ENCODE results near the gene ZNF618. TPM values are rescaled to one million over a fixed set of nuclear protein-coding genes. Genes with fewer than 3 reads are reported as not detected.
A peak's percentile ranks its signal among the peaks of the same experiment; 100 is the strongest.

The ZNF618 gene
- total RNA-seq, 2 donors from 2014 or later: 4.6 to 11.3 TPM

DNA sequence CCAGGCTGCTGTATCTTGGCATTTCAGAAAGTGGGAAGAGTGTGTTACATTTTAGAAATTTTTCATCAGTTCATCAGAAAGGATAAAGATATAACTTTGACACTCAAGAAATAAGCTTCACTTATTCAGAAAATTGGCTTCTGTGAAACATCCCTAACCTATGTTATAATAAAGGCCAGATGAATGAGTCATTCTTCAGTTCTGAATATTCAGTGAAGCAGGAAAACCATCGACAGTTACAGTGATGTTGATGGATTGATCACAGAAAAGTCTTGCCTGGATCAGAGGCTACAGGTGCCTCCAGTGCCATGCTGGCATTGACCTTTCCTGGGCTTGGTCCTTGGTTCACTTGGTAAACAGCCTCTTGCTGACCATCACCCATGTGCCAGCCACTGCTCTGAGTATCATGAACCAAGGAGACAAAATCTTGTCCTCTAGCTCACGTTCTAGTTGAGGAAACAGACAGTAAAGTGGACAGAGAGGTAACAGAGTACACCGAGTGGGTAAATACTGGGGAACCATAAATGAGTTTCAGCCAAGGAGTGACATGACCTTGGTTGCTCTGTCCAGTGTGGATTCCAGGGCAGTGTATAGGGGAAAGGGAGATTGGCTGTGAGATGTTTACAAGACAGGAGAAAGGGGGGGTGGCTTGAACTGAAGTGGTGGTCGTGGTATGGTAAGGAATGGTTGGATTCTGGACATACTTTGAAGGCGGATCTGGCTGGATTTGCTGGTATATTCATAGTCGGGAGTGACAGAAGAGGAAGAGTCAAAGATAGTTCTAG lies 103.4 kb downstream of the ZNF618 start:
- Histone ChIP-seq H3K36me3 (peaks cover 0 to 4% of the 10 kb centered on the region in 2 donors), H3K27ac (no peak overlapping the region), H3K4me3 (no peak overlapping the region), H3K27me3 (replicated peaks; ENCODE audit: insufficient read depth) (no peaks in the 10 kb centered on the region), H3K9me3 (no peaks in the 10 kb centered on the region), H3K4me1 (replicated peaks) (no peaks in the 10 kb centered on the region)
- 81% methylated on average over 6 of the region's 6 CpGs for WGBS
- intact Hi-C loops (cut with DNase I): no loop called here
- TF ChIP-seq, protein P1, sequence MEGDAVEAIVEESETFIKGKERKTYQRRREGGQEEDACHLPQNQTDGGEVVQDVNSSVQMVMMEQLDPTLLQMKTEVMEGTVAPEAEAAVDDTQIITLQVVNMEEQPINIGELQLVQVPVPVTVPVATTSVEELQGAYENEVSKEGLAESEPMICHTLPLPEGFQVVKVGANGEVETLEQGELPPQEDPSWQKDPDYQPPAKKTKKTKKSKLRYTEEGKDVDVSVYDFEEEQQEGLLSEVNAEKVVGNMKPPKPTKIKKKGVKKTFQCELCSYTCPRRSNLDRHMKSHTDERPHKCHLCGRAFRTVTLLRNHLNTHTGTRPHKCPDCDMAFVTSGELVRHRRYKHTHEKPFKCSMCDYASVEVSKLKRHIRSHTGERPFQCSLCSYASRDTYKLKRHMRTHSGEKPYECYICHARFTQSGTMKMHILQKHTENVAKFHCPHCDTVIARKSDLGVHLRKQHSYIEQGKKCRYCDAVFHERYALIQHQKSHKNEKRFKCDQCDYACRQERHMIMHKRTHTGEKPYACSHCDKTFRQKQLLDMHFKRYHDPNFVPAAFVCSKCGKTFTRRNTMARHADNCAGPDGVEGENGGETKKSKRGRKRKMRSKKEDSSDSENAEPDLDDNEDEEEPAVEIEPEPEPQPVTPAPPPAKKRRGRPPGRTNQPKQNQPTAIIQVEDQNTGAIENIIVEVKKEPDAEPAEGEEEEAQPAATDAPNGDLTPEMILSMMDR (IDR thresholded peaks at IDR 0.05): no peak
- TF ChIP-seq POLR2A (IDR thresholded peaks at IDR 0.05) (no peak), POLR2AphosphoS5 (IDR thresholded peaks at IDR 0.05) (peak; percentile 55)
- DNase-seq (ENCODE audit: low spot score): no peak

DNA sequence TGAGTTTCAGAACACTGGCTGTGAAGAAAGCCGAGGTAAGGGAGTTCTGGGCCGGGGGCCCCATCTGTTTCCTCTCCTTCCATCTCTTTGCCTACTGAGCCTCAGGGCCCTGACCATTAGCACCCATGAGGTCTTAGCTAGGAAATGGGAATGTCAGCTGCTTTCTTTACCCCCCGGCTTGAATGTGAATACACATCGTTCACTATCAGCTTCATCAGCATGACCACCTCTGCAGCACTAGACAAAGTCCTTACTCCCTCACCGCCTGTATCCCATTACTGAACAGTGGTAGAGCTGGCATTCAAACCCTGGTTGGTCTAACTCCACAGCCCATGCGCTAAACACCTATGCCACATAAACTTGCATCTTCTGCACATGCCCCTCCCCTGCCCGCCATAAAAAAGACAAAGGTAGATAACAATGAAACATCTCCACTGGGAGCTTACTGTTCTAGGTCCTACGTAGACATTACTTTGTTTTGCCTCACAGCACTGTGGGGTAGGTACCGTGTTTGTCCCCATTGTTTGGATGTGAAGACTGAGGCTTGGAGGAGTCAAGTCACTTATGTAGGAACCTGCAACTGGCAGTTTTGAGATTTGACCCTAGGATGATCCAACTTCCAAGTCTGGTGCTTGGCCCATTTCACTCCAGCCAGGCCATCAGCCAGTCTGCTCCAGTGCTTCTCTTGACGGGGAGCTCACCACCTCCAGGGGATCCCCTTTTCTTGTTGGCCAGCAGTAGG lies 108.7 kb downstream of the ZNF618 start:
- H3K27ac ChIP-seq: no peak overlapping the region
- intact Hi-C loops (cut with DNase I): no loop called here
- no peaks in the 10 kb centered on the region for H3K4me1 ChIP-seq (replicated peaks)
- H3K9me3 ChIP-seq: no peaks in the 10 kb centered on the region
- WGBS: 94% methylated on average over 10 of the region's 10 CpGs
- TF ChIP-seq, protein P1 (IDR thresholded peaks at IDR 0.05): no peak
- TF ChIP-seq POLR2AphosphoS5 (IDR thresholded peaks at IDR 0.05) (no peak), POLR2A (IDR thresholded peaks at IDR 0.05) (no peak)
- no peaks in the 10 kb centered on the region for H3K27me3 ChIP-seq (replicated peaks; ENCODE audit: insufficient read depth)
- DNase-seq (ENCODE audit: low spot score): no peak
- H3K36me3 ChIP-seq: peaks cover 0 to 4% of the 10 kb centered on the region in 2 donors
- H3K4me3 ChIP-seq: no peak overlapping the region

DNA sequence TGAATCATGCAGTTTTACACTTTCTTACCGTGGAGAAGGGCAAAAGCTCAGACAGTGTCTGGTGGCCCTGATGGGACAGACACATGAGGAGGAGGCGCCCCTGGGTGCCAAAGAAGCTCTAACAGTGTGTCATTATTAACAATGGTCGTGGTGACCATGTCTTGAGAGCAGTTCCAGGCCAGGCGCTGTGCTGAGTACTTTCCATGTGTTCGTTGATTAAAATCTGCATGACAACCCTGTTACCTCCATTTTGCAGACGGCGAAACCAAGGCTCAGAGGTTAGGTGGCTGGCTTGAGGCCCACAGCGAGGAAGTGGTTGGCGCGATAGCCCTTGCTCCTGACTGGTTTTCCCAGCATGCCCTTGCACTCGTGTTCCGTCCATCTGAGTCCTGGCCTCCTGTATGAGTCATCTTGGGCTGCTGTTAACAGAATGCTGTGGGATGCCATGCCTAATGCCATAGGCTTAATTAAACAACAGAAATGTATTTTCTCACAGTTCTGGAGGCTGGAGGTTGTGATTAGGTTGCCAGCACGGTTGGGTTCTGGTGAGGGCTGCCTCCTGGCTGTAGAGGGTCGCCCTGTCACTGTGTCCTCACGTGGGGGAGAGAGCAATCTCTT lies 110.0 kb downstream of the ZNF618 start:
- no peak for DNase-seq (ENCODE audit: low spot score)
- no peaks in the 10 kb centered on the region for H3K4me1 ChIP-seq (replicated peaks)
- intact Hi-C loops (cut with DNase I): no loop called here
- TF ChIP-seq POLR2AphosphoS5 (IDR thresholded peaks at IDR 0.05) (no peak), POLR2A (IDR thresholded peaks at IDR 0.05) (no peak)
- TF ChIP-seq, protein P1 (IDR thresholded peaks at IDR 0.05): no peak
- no peak overlapping the region for H3K27ac ChIP-seq
- H3K36me3 ChIP-seq: peaks cover 0 to under 1% of the 10 kb centered on the region in 2 donors
- 90% methylated on average over 15 of the region's 15 CpGs for WGBS
- no peaks in the 10 kb centered on the region for H3K9me3 ChIP-seq
- H3K4me3 ChIP-seq: no peak overlapping the region
- no peaks in the 10 kb centered on the region for H3K27me3 ChIP-seq (replicated peaks; ENCODE audit: insufficient read depth)

DNA sequence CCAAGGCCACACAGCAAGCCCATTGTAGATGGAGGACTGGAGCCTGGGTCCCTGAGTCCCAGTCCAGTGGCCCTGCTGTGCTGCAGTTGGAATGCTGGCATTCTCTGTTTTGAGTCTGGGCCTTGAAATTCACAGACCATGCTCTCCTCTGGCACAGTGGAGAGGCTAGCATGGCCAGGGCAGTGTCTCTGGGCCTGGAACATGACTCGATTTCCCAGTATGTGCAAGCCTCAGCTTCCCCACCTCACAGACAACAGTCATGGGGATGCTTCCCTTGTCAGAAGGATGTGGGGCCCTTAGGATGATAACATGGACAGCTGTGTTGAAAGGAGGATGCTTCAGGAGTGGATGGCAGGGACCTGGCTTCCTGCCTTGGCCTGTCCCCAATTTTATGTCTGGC lies 110.8 kb downstream of the ZNF618 start:
- H3K36me3 ChIP-seq: no peaks in the 10 kb centered on the region
- DNase-seq (ENCODE audit: low spot score): no peak
- H3K27ac ChIP-seq: no peak overlapping the region
- no peaks in the 10 kb centered on the region for H3K9me3 ChIP-seq
- no peak overlapping the region for H3K4me3 ChIP-seq
- no peaks in the 10 kb centered on the region for H3K27me3 ChIP-seq (replicated peaks; ENCODE audit: insufficient read depth)
- 100% methylated on average over 1 of the region's 1 CpG for WGBS
- H3K4me1 ChIP-seq (replicated peaks): no peaks in the 10 kb centered on the region
- TF ChIP-seq, protein P1 (IDR thresholded peaks at IDR 0.05): no peak
- TF ChIP-seq POLR2AphosphoS5 (IDR thresholded peaks at IDR 0.05) (no peak), POLR2A (IDR thresholded peaks at IDR 0.05) (no peak)
- intact Hi-C loops (cut with DNase I): no loop called here

Measured in prostate gland (tissue), 2 donors.